ENCODE results near the gene LRRC42.
"Not testable (repeated sequence)": the region's sequence is repeated elsewhere in the genome, so short reads cannot be mapped to it uniquely, and the experiment has no call there.

Gene LRRC42

GRCh38 chr1:53943090-53943489 is 3.1 kb upstream of the LRRC42 start:
- no peak for DNase-seq

GRCh38 chr1:53943490-53944043 is 2.6 kb upstream of the LRRC42 start:
- no peak for DNase-seq

- DNase-seq, result no peak
Measured at GRCh38 chr1:53944469-53945182, 1.5 kb upstream of the LRRC42 start.

DNA sequence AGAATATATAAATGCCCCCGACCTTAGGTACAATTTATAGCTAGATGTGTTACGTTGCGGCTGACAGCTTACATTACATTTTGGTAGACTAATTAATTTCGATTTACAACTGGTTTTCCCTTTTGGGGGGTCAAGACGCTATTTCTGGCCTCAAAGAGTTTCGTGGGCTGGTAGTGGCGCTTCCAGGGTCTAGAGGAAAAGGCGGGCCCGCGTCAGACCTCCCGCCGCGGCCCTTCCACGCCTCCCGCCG is 1.0 kb upstream of the LRRC42 start:
- DNase-seq, result no peak

- DNase-seq, result peak; percentile 99
Measured at GRCh38 chr1:53945433-53946251, 508 bp upstream of the LRRC42 start, which contains the start of gene IFT25. IFT25 (minus strand) TSS chr1:53945699; CDS start chr1:53940082, 5,617 bp downstream.

GRCh38 chr1:53947172-53947907 is 1.2 kb downstream of the LRRC42 start:
- no peak for DNase-seq

GRCh38 chr1:53948291-53948690 is 2.1 kb downstream of the LRRC42 start:
- DNase-seq, result no peak

DNA sequence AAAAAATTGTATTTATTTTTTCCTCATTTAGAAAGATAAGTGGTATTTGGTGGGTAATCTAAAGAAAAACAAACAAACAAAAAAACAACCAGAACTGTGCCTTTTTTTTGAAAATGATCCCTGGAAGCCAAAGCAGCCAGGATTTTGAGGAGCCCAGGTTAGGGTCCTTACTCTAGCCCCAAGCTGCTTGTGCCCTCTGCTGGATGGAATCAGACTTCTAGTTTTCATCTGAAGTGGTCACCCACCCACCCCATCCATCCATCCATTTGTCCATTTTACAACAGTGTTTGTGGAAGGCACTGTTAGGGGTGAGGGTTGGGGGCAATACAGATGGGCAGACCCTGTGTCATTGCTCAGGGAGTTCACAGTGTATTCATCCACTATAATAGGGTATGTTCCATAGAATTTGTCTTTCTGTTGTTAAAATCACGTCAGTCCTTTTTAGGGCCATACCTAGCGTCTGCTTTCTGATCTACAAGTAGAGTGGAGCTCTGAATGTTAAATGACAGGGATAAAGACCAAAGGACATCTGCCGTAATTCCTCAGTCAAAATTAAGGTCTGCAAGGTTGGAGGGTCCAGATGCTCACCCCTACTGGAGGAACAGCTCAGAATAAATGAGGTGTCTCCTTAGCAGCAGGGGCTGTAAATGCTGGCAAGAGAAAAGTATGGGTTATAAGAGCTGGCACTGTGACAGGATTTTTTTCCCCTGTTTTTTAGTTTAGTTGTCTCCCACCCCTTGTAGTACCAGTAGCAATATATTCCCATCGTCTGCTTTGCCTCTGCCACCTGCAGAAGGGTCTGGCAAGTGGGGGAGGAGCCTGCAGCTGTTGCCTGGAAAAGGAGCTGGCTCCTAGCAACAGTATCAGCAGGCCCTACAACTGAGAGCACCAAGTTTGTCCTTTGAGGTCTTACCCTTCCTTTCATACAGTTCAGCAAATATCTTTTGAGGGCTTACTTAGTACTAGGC is 3.2 kb downstream of the LRRC42 start:
- peak; percentile 44 for DNase-seq

DNA sequence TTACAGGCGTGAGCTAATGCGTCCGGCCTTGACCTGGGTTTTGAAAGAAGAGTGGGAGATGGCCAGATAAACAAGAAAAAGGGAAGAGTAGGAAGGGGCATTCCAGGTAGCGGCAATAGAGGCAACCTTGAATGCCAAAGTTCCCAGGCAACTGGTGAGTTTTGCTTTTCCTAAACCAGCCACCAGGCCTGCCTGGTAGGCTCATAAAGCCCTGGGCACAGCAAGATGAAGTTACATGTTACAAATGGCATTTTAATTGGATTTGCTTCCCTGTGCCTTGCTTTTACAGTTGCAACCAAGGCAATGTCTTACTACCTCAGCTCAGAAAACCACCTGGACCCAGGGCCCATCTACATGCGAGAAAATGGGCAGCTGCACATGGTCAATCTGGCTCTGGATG is 5.5 kb downstream of the LRRC42 start:
- no peak for DNase-seq

DNA sequence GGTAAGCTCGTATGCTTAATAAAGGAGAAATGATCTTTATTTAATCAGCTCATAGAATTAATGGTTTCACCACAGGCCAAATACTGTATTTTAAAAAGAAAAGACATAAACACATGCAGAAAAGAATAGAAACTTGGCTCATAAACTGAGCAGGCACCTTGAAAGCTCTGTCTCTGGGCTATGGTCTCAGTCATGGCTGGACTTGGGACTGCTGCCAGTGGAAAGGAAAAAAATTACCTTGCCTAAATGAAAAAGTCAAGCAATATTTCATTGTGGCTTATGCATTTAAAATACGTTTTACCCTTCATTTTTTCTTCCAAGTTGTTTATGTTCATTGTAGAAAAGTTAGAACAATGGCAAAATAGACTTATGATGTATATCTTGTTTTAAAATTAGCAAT is 8.0 kb downstream of the LRRC42 start:
- DNase-seq, result no peak

DNA sequence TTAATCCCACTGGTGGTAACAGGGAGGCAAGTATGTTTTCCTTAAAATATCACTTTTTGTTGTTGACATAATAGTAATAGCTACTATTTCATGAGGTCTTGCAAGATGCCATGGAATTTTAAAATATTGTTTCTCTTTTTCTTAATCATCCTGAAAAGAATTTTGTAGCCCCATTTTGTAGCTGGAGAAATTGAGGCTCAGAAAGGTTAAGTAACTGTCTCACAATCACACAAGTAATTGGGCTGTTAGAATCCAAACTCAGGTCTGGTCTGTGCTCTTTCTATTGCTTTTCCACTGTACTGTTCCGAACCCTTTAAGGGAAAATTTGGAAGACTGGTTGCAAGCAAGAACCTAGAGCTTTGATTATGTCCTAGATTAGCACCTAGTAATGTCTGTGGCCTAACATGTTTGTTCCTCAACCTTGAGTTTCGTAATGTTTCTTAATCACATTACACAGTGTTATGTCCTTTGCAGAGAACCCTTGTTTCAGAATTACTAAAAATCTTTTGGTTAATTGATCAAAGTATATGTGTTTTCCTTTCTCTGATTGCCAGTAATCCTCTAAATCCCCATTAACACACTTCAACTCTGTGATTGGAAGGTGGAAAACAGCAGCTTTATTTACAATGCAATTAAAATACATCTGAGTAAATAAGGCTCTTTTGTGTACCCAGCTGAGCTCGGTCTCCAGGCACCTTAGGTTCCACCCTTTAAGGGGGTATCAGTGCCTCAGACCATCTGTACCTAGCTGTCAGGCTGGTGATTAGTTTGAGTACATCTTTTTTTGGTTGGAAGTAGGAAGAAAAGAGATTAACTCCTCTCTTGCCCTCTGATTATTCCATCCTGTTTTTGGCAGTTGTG is 10.4 kb downstream of the LRRC42 start:
- no peak for DNase-seq

DNA sequence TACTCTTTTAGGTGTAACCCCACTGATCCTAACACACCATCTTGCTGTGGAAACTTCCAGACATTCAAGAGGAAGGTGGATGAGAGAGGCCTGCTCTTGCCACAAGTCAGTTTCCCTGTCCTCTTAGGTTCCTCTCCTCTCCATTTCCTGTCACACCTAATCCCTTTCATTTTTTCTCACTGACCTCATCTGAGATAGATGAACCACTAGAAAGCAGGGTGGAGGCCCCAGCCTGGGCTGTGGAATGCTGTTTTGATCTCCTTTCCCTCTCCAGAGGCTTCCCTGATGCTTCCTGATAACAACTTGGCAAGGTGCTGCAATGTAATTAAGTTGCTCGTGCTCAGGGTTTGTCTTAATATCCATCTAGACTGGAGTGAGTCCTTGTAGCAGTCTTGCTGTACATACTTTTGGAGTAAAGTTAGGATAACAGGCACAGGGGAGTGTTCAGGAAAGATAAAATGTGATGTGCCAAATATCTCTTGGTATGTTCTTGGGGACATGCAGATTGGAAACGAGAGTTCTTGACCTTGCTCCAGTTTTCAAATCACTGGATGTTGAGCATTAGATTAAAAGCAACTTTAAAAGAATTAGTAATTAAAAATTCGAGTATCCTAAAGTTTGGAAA is 11.2 kb downstream of the LRRC42 start:
- DNase-seq, result no peak

DNA sequence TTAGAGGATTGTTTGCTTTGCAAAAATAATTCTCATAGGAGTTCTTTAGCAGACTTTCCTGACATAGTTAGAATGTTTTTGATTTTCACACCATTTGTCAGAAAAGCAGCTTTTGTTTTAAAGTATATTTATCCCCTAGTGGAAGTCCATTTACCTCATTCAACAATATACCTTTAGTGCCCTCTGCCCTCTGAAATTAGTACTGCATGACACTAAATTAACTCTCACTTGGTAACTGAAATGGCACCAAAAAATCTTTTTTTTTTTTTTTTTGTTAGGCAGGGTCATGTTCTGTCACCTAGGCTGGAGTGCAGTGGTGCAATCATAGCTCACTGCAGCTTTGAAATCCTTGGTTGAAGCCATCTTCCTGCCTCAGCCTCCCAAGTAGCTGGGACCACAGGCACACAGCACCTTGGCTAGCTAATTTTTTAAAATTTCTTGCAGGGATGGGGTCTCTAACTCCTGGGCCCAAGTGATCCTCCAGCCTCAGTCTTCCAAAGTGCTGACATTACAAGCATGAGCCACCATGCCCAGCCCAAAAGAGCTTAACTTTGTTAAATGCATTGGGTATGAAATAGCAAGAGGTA is 13.6 kb downstream of the LRRC42 start:
- no peak for DNase-seq

DNA sequence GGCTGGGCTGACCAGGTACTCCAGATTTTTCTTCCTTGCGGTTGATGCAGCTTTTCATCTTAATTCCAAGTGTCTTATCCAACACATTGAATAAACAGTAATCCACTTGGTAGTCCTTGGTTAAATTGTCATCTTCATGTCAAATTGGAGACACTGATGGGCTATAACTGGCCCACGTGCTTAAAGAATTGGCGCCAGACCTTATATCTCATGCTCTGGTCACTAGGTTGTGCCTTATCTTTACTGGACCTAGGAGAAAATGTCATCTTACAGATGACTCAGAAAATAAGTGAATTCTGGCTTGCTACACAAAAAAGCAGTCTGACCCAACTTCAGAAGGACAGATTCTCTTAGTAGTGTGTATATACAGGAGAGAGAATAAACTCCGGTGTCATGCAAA is 16.2 kb downstream of the LRRC42 start:
- no peak for DNase-seq

DNA sequence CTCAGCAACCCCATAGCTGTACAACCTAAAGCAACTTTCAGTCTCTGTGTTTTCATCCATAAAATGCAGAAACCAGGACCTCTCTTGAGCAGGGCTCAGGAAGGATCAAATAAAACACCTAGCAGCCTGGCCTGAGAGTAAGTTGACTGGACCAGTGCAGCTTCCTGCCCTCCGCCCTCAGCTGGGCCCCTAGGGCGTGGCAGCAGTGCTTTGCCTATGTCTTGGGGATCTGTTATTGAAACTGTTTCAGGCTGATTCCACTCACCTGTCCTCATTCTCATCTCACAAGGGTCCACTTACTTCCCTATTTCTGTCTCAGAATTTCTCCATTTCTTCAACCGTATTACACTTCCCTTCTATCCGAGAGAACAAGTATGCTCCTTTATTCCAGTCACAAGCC is 17.3 kb downstream of the LRRC42 start:
- no peak for DNase-seq

DNA sequence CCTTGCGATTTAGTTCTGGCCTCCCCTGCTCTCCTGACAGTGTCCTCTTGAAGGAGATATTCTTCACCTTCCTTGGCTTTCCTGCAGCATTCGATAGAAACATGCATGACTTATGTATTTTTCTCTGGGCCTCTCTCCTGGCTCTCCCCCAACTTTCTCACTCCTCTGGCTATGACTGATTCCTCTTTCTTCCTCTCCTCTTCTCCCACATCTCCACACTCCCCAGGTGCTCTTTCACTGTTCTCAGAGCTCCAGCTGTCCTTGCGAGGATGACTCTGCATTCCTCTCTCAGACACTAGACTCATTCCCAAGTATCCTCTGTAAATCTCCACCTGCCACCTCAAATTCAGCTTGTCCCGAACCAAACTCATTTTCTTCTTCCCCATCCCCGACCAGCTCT is 18.0 kb downstream of the LRRC42 start:
- DNase-seq, result no peak

DNA sequence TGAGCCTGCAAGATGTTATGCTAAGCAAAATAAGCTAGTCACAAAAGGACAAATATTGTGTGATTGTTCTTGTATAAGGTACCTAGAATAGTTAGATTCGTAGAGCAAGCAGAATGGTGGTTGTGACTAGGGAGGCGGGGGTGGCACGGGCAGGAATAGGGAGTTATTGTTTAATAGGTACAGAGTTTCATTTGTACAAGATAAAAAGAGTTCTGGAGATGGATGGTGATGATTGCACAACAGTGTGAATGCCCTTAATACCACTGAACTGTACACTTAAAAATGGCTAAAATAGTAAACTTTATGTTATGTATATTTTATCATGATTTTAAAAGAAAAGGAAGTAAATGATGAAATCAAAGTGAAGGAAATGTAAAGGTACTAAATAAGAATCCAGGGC is 20.6 kb downstream of the LRRC42 start:
- DNase-seq, result no peak

- DNase-seq, result no peak
Measured at GRCh38 chr1:53967409-53968124, 21.4 kb downstream of the LRRC42 start.

GRCh38 chr1:53968125-53968513 is 22.0 kb downstream of the LRRC42 start:
- no peak for DNase-seq

GRCh38 chr1:53969323-53969722 is 23.2 kb downstream of the LRRC42 start:
- not testable (repeated sequence) for DNase-seq

Data from femur (tissue), 1 donor.